HTERT RPE-1 (cell line): ENCODE data around the gene DIAPH2.
"Not testable (repeated sequence)": the region's sequence is repeated elsewhere in the genome, so short reads cannot be mapped to it uniquely, and the experiment has no call there.

ENCODE experiments used
- in situ Hi-C: fragments of 300-500 bp; cut with MboI; formaldehyde crosslinking; loops from 4 replicates; pipeline ENCODE4 v1.14.3; 2020; ENCODE audit warnings: low sequenced_read_pairs

The DIAPH2 gene

DNA sequence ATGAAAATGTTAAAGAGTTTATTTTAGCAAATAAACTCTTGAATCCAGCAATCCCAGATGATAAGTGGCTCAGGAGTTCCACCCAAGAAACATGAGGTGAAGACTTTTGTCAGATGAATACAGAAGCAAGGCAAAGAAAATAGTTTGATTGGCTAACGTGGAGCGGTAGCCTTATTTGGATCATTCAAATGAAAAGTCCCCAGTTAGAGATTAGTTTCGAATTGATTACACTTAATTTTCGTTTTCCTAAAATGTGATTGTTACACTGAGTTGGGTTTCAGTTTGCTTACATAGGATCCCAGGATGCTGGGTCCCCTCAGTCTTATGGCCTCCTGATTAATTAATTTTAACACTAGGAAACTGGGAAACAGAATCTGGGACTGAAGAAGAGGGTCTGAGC, 122.7 kb downstream of the DIAPH2 start:
- in situ Hi-C loops: no loop called here

- in situ Hi-C loops: no loop called here
Observed at GRCh38 chrX:96820935-96821334, 136.3 kb downstream of the DIAPH2 start.

- in situ Hi-C loops: no loop called here
Observed at GRCh38 chrX:96824166-96824565, 139.5 kb downstream of the DIAPH2 start.

DNA sequence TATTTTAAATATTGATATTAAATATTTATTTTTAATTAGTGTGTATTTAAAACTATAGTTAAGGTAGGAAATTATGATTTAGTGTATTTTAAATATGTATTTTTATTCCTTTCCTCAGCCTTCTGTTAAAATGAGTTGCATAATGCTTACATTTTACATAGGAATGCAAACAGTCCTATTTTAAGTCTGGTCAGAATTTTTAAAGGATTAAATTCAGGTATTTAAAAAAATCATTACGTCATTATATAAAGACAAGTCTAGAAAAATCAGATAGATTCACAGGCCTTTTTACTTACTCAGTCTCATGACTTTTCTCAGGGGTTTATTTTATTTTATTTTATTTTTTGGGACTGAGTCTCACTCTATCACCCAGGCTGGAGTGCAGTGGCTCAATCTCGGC, 148.7 kb downstream of the DIAPH2 start:
- in situ Hi-C loops: no loop called here

DNA sequence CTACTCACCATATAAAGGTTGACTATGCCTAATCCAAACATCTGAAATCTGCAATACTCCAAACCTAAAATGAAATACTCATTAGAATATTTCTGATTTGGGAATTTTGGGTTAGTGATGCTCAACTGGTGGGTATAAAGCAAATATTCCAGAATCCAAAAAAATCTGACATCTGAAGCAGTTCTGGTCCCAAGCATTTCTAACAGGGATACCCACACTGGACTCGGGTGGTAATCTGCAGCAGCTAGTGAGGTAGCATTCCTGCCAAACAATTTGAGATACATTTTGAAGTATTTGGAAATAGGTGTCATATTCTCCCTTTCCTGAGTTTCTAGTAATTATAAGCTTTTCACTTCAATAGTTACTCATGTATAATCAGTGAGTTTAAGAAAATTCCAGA, 149.5 kb downstream of the DIAPH2 start:
- in situ Hi-C loops: no loop called here

GRCh38 chrX:96835660-96836289, 151.1 kb downstream of the DIAPH2 start:
- in situ Hi-C loops: no loop called here

DNA sequence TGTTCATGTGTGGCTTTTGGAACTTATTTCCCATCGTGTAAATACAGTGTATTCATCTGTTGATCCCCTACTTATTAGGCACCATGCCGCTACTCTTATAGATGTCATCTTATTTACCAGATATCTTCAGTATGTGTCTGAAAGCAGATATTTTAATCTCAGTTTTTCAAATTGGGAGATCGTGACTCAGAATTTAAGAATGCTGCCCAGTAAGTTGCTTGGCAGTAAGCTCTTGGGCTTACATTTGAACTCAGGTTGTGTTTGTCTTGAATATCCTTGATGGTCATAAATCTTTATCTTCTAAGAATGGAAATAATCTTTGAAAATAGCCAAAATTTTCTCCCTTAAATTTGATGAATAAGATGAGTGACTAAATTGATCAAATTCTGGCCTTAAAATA, 153.2 kb downstream of the DIAPH2 start:
- in situ Hi-C loops: no loop called here

GRCh38 chrX:96838537-96838936, 153.9 kb downstream of the DIAPH2 start:
- in situ Hi-C loops: no loop called here

DNA sequence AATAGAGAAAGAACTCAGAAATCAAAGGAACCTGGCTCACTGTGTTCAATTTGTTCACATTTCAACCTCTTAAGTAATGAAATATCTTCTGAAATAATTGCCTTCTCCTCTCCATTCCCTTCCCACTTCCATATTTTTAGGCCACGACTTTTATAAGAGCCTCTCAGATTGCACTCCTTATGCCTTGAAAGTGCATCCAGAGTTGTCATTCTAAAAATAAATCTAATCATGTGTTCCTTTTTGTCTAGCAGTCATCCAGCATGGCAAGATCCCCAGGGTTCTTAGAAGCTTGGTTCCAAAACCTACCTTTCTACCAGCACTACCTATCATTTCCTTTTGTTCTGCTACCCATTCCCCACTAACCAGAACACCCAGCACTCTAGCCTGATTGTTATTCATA, 156.7 kb downstream of the DIAPH2 start:
- in situ Hi-C loops: no loop called here

- in situ Hi-C loops: not testable (repeated sequence)
Observed at GRCh38 chrX:96841866-96842265, 157.2 kb downstream of the DIAPH2 start.

- in situ Hi-C loops: no loop called here
Observed at GRCh38 chrX:96843566-96843965, 158.9 kb downstream of the DIAPH2 start.

DNA sequence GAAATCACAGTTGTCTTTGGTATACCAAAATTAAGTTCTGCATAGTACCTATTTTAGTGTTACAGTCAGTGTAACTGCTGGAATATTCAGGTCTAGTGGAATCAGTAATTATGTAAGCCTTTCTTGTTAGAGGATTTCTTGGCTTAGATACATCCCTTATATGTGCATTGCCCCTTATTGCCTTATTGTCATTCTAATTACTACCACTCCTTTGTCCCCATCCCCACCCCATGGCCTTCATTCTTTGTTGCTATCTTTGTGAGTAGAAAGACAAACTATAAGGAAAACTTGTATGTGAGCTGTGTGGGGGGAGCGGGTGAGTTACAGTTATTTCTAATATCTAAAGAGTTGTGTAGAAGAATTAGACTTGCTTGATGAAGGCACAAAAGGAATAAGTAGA, 162.2 kb downstream of the DIAPH2 start:
- in situ Hi-C loops: no loop called here

GRCh38 chrX:96859422-96859821, 174.8 kb downstream of the DIAPH2 start:
- in situ Hi-C loops: not testable (repeated sequence)

- in situ Hi-C loops: no loop called here
Observed at GRCh38 chrX:96861218-96861617, 176.6 kb downstream of the DIAPH2 start.

DNA sequence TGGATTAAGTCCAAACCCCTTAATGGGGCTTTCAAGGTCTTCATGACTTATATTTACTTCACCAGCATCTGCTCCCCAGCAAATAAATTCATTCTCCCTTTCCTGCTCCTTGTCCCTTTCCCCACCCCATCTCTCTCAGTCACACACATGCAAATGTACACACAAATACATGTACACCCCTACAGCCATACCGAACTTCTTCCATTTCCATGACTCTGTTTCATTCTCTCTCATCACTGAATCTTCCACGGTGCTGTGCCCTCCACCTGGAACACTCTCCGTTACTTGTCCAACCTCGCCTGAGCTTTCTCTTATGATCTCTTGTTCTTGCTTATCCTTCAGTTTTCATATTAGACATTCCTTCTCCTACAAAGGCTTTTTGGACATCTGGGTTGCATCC, 177.0 kb downstream of the DIAPH2 start:
- in situ Hi-C loops: no loop called here

- in situ Hi-C loops: no loop called here
Observed at GRCh38 chrX:96883608-96884007, 199.0 kb downstream of the DIAPH2 start, which contains the start of gene RPA4. RPA4 (plus strand) TSS chrX:96883908; CDS start chrX:96884311, 403 bp downstream.

DNA sequence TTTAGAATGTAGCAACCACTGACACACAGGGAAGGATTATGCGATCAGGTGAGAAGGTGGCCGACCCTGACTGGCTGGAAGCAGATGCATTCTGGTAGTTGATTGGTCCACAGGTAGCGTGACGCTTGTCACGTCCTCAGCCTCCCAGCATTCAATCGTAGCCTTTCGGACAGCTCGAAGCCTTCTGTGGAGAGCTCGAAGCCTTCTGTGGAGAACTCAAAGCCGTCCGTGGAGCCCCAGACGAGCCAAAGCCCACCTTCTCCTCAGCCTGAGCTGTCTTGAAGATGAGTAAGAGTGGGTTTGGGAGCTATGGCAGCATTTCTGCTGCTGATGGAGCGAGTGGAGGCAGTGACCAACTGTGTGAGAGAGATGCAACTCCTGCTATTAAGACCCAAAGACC, 199.4 kb downstream of the DIAPH2 start:
- in situ Hi-C loops: no loop called here

- in situ Hi-C loops: no loop called here
Observed at GRCh38 chrX:96889726-96890125, 205.1 kb downstream of the DIAPH2 start.

GRCh38 chrX:96906741-96907140, 222.1 kb downstream of the DIAPH2 start:
- in situ Hi-C loops: no loop called here

DNA sequence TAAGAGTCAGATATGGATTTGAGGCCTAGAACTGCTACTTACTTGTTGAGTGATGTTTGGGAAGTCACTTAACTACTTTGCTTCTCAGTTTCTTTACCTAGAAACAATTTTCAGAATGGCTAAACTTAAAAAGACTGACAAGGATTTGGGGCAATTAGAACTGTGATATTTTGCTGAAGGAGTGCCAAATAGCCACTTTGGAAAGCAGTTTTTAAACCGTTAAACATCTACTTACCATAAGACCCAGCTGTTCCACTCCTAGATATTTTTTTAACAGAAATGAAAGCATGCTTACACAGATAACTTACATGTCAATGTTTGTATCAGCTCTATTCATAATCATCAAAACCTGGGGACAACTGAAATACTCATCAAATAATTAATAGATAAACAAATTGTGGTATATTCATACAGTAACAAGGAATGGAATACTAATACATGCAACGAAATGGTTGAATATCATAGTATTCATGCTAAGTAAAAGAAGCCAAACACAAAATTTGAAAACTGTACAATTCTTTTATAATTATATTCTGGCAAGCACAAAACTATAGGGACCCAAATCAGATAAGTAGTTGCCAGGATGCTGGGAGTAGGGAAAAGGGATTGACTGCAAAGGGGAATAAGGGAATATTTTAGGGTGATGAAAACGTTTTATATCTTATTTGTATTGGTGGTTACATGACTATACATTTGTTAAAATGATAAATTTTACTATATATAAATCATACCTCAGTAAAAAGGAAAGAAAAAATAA, 223.1 kb downstream of the DIAPH2 start:
- in situ Hi-C loops: no loop called here

DNA sequence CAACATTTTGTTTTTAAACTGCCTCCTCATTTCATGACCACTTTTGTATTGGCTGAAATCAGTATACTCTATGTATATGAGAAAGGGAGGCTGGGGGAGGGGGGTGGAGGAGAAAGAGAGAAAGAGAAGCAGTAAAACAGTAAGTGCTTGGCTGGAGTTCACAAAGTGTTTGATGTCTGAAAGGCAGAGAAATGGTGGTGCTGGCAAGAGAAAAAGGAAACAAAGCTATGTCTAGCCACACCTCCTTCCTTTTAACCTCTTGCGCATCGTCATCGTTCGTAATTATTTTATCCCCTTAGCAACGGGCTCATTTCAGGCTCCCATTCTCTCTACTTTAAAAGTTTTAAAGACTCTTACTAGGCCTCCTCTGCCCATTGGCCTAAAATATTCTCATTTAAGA, 224.6 kb downstream of the DIAPH2 start:
- in situ Hi-C loops: no loop called here

- in situ Hi-C loops: no loop called here
Observed at GRCh38 chrX:96918864-96919263, 234.2 kb downstream of the DIAPH2 start.

DNA sequence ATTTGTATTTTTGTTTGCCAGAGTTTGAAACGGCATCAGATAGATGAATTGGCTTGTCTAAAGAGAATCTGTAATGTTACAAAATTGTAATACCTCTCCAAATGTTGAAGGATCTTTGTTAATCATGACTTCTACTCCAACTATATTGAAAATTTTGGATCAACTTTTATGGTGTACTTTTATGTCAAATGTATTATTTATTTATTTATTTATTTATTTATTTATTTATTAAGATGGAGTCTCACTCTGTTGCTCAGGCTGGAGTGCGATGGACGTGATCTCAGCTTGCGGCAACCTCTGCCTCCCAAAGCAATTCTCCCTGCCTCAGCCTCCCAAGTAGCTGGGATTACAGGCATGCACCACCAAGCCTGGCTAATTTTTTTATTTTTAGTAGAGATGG, 235.0 kb downstream of the DIAPH2 start:
- in situ Hi-C loops: no loop called here
